Activated T-helper 2 cell treated with anti-CD3 and anti-CD28 coated beads, Interferon-gamma antibody, Interleukin-2, Interleukin-4, amounts not matched to agents 10 μg/mL and 5 μg/mL and 100 μg/mL, durations not matched to agents 14 hours and 24 hours and 36 hours (primary cell): ENCODE measurements around the gene HMSD. TPM values are rescaled to one million over a fixed set of nuclear protein-coding genes. Genes with fewer than 3 reads are reported as not detected.
A peak's percentile ranks its signal among the peaks of the same experiment; 100 is the strongest.
"Not testable (repeated sequence)": the region's sequence is repeated elsewhere in the genome, so short reads cannot be mapped to it uniquely, and the experiment has no call there.

Experiments
- DNase-seq: peaks from one replicate; pipeline ENCODE4 v3.0.0; 2021; ENCODE audit warnings: low spot score
- H3K27ac Mint-ChIP-seq: one replicate; pipeline ENCODE4 v1.8.0; 2021; ENCODE audit warnings: mixed read lengths
- H3K27me3 Mint-ChIP-seq: one replicate; pipeline ENCODE4 v1.8.0; 2021; ENCODE audit warnings: low read depth, mixed read lengths
- H3K36me3 Mint-ChIP-seq: one replicate; pipeline ENCODE4 v1.8.0; 2021; ENCODE audit warnings: low read depth, mixed read lengths
- H3K4me1 Mint-ChIP-seq: one replicate; pipeline ENCODE4 v1.8.0; 2021; ENCODE audit warnings: low read depth, mixed read lengths
- H3K4me3 Mint-ChIP-seq: one replicate; pipeline ENCODE4 v1.8.0; 2021; ENCODE audit warnings: low read depth, mild to moderate bottlenecking, moderate library complexity, mixed read lengths
- H3K9me3 Mint-ChIP-seq: one replicate; pipeline ENCODE4 v1.8.0; 2021; ENCODE audit warnings: mixed read lengths
- intact Hi-C: fragments of 100-400 bp; cut with micrococcal nuclease; formaldehyde crosslinking; loops from one replicate; pipeline ENCODE4 v1.15.1; 2023
- total RNA-seq: library from RNA; stranded (reverse); gene quantifications from 2 replicates; pipeline ENCODE4 v1.2.3, GENCODE V29; 2022

HMSD gene, protein sequence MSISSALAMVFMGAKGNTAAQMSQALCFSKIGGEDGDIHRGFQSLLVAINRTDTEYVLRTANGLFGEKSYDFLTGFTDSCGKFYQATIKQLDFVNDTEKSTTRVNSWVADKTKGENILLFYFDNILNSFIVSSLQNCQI
- total RNA-seq: 9.1 and 14.9 TPM in 2 replicates

DNA sequence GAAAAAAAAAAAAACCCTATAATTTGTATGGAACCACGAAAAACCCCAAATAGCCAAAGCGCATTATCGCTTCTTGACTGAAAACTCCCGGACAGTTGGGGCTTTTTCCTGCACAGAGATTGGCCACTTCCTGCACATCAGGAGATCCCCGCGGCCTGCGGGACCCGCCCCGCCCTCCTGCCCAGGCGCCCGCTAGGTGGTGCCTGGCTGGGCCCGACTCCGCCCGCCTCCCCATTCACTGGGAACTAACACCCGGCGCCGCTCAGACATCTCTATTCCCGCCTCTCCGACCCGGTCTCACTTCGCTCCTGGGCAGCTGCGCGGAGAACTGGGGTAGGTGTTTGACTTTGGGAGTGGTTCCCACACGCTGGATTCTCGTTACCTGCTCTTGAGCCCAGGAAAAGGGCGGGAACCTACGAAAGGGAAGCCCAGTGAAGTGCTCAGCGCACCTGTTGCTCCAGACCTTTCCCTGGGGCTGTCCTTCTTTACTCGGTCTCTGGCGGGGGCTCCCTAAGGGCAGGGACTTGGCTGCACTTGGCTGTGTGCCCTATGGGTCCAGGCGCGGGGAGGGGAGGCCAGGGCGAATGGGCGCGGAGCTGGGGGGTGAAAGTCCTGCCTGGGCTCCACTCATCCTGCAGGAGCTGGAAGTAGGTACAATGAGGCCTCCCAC, at the start of gene HMSD:
TSS of gene HMSD (plus strand) at position 234 of the 670 bp plus-strand sequence. CDS start 4,155 bp downstream, outside the sequence.
- H3K4me3 Mint-ChIP-seq: peak within 1 kb of the TSS; percentile 77
- intact Hi-C loops: loop anchor here (1.0 kb wide), 1 partner anchor 13 kb away; no protein-coding TSS in a partner anchor
- peaks cover 6% of the 10 kb centered on the region for H3K9me3 Mint-ChIP-seq
- peak within 1 kb of the TSS; percentile 67 for H3K27ac Mint-ChIP-seq
- peaks cover 38% of the 10 kb centered on the region for H3K4me1 Mint-ChIP-seq
- H3K36me3 Mint-ChIP-seq: peaks cover 10% of the 10 kb centered on the region
- peak; percentile 52 for DNase-seq
- peaks cover 2% of the 10 kb centered on the region for H3K27me3 Mint-ChIP-seq

DNA sequence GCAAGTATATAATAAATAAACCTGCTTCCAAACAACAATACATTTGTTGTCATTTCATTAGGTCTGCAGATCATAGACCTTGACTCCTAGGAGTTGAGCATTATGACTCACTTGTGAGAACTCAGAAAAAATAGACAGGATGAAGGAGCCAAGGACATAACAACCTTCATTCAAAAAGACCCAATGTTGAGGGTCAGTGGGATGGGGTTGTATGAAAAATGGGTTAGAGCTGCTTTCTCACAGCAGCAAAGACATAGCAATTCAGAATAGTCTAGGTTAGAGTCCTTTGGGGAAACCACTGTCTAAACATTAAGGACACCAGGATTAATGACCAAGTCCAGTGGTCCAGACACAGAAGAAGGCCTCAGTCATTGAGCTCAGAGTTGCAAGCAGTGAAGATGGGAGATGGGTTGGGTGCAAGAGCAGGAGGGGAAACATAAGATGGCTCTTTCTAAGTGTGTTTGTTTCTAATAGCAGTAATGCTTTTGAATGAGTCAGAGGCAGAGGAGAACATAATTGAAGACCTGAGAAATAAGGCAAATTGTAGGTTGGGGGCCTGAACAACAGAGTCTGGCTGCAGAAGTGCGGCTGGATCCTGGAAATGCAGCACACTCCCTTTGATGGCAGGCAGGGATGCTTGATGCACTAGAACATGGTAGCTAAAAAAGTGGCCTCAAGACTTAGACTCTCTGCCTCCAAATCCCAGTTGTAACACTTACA, 45.1 kb upstream of the HMSD start:
- Mint-ChIP-seq H3K4me1 (no peaks in the 10 kb centered on the region), H3K27me3 (peaks cover 13% of the 10 kb centered on the region), H3K4me3 (no peak overlapping the region)

DNA sequence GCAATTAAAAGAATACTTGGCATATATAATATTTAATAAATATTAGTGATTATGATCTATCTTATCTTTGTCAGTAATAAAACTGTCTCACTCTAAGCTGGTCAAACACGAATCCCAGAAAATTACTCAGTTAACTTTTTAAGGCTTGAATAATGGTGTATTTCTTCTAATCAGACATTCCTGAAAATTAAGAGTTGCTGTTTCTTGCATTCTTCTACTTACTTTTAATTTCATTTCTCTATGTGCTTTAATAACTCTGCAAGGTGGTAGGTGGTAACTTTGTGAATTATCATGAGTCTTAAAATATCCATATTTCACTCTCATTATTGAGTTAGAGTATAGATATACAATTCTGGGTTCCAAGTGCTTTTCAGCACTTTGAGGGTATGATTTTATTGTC, 44.4 kb upstream of the HMSD start:
- peaks cover 12% of the 10 kb centered on the region for H3K27me3 Mint-ChIP-seq
- no peaks in the 10 kb centered on the region for H3K36me3 Mint-ChIP-seq
- no peaks in the 10 kb centered on the region for H3K4me1 Mint-ChIP-seq
- H3K27ac Mint-ChIP-seq: no peak overlapping the region
- H3K9me3 Mint-ChIP-seq: no peaks in the 10 kb centered on the region
- no peak overlapping the region for H3K4me3 Mint-ChIP-seq
- intact Hi-C loops: no loop called here
- no peak for DNase-seq

More for the DNA sequence above, 45.1 kb upstream of the HMSD start:
- intact Hi-C loops: no loop called here
- no peaks in the 10 kb centered on the region for H3K9me3 Mint-ChIP-seq
- no peak for DNase-seq
- no peaks in the 10 kb centered on the region for H3K36me3 Mint-ChIP-seq
- H3K27ac Mint-ChIP-seq: no peak overlapping the region

DNA sequence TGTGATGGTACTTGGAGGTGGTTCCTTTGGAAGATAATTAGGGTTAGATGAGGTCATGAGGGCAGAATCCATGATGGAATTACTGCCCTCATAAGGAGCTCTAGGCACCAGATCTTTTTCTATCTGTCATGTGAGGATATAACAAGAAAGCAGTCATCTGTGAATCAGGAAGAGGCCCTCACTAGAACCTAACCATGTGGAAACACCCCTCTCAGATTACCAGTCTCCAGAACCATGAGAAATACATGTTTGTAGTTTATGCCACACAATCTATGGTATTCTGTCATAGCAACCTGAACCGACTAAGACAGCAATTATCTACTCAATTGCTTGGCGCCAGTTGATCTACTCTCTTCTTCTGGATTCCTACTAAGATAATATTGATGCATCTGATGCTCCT, 43.7 kb upstream of the HMSD start:
- no peaks in the 10 kb centered on the region for H3K36me3 Mint-ChIP-seq
- intact Hi-C loops: no loop called here
- H3K4me3 Mint-ChIP-seq: no peak overlapping the region
- no peak overlapping the region for H3K27ac Mint-ChIP-seq
- H3K4me1 Mint-ChIP-seq: no peaks in the 10 kb centered on the region
- H3K27me3 Mint-ChIP-seq: peaks cover 10% of the 10 kb centered on the region
- H3K9me3 Mint-ChIP-seq: no peaks in the 10 kb centered on the region
- no peak for DNase-seq

DNA sequence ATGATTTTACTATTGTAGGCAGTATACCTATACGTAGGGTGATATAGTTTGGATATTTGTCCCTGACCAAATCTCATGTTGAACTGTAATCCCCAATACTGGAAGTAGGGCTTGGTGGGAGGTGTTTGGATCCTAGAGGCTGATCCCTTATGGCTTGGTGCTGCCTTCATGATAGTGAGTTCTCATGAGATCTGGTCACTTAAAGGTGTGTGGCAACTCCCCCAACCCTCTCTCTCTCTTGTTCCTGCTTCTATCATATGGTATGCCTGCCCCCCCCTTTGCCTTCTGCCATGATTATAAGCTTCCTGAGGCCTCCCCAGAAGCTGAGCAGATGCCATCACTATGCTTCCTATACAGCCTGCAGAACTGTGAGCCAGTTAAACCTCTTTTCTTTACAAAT, 43.0 kb upstream of the HMSD start:
- no peak for DNase-seq
- Mint-ChIP-seq H3K4me1 (no peaks in the 10 kb centered on the region), H3K27ac (no peak overlapping the region), H3K4me3 (no peak overlapping the region), H3K36me3 (no peaks in the 10 kb centered on the region), H3K9me3 (no peaks in the 10 kb centered on the region), H3K27me3 (peaks cover 8% of the 10 kb centered on the region)
- intact Hi-C loops: no loop called here

DNA sequence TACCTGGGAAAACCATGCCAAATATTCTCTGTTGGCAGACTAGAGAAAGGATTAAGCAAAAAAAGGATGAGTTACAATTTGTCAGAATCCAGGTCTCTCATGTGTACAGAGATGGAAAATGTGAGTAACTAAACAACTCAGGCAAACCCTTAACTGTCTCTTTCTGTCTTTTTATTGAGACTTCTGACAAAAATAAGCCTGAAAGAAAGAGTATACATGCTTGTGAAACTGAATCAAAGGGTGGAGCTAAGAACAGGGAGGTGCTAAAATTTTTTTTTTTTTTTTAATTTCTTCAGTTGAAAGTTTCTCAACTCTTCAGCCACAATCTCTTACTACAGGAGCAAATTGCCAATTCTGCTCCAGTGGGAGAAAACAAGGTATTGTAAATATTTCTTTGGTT, 41.4 kb upstream of the HMSD start, which contains the start of gene SERPINB10:
TSS of gene SERPINB10 (plus strand) at position 295 of the 400 bp plus-strand sequence. CDS start 7,553 bp downstream, outside the sequence.
- peaks cover 10% of the 10 kb centered on the region for H3K27me3 Mint-ChIP-seq
- H3K36me3 Mint-ChIP-seq: no peaks in the 10 kb centered on the region

DNA sequence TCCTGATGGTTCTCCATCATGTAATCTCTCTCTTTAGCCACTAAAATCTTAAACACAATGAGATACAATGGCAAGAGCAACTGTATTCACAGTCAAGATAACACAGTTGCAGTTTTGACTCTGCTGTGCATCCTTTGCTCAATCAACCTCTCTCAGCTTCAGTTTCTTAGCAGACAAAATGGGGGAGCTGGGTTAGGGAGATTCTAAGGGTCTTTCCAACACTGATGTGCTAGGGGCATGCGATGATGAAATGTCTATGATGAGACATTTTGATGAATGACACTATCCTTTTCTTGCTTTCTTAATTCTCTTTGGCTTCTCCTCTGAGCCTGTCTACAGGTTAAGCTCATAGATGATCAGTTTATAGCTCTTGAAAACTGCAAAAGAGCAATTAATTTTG, 40.2 kb upstream of the HMSD start:
- no peak overlapping the region for H3K4me3 Mint-ChIP-seq
- DNase-seq: no peak
- intact Hi-C loops: no loop called here
- H3K36me3 Mint-ChIP-seq: no peaks in the 10 kb centered on the region
- H3K27me3 Mint-ChIP-seq: peaks cover 18% of the 10 kb centered on the region
- no peaks in the 10 kb centered on the region for H3K9me3 Mint-ChIP-seq
- H3K27ac Mint-ChIP-seq: no peak overlapping the region
- no peaks in the 10 kb centered on the region for H3K4me1 Mint-ChIP-seq

More for the DNA sequence above, 41.4 kb upstream of the HMSD start, which contains the start of gene SERPINB10:
- H3K9me3 Mint-ChIP-seq: no peaks in the 10 kb centered on the region
- H3K27ac Mint-ChIP-seq: no peak within 1 kb of the TSS
- H3K4me1 Mint-ChIP-seq: no peaks in the 10 kb centered on the region
- H3K4me3 Mint-ChIP-seq: no peak within 1 kb of the TSS
- intact Hi-C loops: no loop called here
- no peak for DNase-seq

DNA sequence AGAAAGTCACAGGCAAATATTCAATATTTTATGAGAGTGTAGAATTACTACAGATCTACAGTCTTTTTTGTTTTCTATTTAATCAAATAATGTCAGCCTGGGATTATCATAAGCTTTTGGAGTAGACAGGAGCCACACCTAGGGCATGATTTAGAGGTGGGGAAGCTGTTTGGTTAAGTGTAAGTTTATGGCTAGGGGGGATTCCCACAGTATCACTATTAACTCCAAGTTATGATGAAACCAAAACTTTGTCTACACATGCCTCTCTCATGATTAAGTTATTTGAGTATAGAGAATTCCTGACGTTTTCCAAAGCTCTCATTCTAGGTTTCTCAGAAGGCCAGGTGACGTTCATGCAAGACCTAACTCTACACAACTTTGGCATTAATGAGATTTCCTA, 39.2 kb upstream of the HMSD start:
- no peak for DNase-seq
- Mint-ChIP-seq H3K4me3 (no peak overlapping the region), H3K36me3 (no peaks in the 10 kb centered on the region), H3K27me3 (peaks cover 15% of the 10 kb centered on the region), H3K4me1 (no peaks in the 10 kb centered on the region), H3K27ac (no peak overlapping the region), H3K9me3 (no peaks in the 10 kb centered on the region)
- intact Hi-C loops: no loop called here

DNA sequence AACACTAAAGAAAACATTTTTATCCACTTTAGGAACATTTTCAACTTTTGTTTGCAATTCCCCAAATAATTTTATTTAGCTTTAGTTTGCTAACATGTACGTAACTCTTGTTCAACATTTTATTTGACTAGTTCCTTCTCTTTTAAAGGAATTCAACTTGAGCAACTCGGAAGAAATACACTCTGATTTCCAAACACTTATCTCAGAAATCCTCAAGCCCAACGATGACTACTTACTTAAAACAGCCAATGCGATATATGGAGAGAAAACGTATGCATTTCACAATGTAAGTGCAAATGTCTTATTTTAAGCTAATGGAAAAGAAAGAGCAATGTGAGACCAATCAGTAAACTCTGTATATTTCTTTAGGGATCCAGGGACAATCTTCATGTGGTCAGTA, 31.3 kb upstream of the HMSD start:
- Mint-ChIP-seq H3K4me3 (no peak overlapping the region), H3K27me3 (peaks cover 19% of the 10 kb centered on the region), H3K36me3 (no peaks in the 10 kb centered on the region), H3K4me1 (no peaks in the 10 kb centered on the region), H3K9me3 (no peaks in the 10 kb centered on the region), H3K27ac (no peak overlapping the region)
- DNase-seq: no peak
- intact Hi-C loops: no loop called here

DNA sequence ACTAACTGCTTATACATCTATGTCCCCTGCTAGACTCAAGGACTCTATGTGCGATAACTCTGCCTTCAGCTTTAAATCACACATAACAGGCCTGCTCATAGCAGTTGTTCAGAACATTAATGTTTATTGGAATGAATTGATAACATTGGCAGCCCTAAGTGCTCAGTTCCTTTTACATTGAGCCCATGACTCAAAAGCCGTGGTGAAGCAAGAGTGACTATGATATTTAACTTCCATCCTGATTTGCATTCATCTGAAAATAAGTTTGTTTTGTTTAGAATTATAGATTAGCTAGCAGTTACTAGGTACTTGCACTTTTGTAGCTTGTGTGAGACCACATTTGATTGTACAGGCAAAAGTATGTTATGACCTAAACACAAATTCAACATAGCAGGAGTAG, 27.1 kb upstream of the HMSD start:
- H3K4me3 Mint-ChIP-seq: no peak overlapping the region
- H3K27ac Mint-ChIP-seq: no peak overlapping the region
- no peaks in the 10 kb centered on the region for H3K9me3 Mint-ChIP-seq
- peaks cover 3% of the 10 kb centered on the region for H3K4me1 Mint-ChIP-seq
- no peak for DNase-seq
- H3K27me3 Mint-ChIP-seq: peaks cover 21% of the 10 kb centered on the region
- intact Hi-C loops: no loop called here
- no peaks in the 10 kb centered on the region for H3K36me3 Mint-ChIP-seq

DNA sequence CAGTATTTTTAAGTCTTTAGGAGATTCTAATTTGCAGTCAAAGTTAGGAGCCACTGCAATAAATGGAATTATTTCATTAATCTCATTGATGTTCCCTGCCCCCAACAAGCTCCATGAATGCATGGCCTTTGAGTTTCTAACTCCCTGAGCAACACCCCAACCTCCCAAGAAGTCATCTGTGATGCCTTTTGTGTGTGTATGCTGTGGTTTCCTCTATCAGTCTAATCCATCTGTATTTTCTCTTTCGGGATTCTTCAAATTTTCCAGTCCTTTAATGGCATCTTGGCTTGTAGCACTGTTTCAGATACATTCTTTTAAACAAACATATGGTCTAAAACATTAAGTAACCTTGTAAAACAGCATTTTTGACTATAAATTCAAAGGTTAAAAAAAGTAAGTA, 24.6 kb upstream of the HMSD start:
- DNase-seq: no peak
- Mint-ChIP-seq H3K9me3 (no peaks in the 10 kb centered on the region), H3K27me3 (peaks cover 23% of the 10 kb centered on the region), H3K4me1 (peaks cover 5% of the 10 kb centered on the region), H3K36me3 (no peaks in the 10 kb centered on the region), H3K27ac (no peak overlapping the region), H3K4me3 (no peak overlapping the region)
- intact Hi-C loops: no loop called here

DNA sequence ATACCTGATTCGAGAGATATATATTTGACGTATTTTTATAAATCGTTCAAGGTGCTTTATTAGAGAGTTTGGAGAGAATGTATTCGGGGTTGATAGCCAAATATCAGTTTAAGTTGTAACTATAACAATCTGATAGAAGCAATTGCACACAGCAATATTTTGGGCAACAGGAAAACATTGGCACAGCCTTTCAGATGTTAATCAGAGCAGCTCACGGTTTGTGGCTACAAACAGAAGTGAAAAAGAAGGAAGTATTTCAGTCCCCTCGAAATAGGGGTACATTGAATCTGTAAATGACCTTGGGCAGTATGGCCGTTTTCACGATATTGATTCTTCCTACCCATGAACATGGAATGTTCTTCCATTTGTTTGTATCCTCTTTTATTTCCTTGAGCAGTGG, 20.8 kb upstream of the HMSD start:
- H3K4me1 Mint-ChIP-seq: peaks cover 5% of the 10 kb centered on the region
- H3K4me3 Mint-ChIP-seq: no peak overlapping the region
- H3K27ac Mint-ChIP-seq: no peak overlapping the region
- intact Hi-C loops: no loop called here
- no peak for DNase-seq
- peaks cover 29% of the 10 kb centered on the region for H3K27me3 Mint-ChIP-seq
- H3K9me3 Mint-ChIP-seq: no peaks in the 10 kb centered on the region
- H3K36me3 Mint-ChIP-seq: no peaks in the 10 kb centered on the region

DNA sequence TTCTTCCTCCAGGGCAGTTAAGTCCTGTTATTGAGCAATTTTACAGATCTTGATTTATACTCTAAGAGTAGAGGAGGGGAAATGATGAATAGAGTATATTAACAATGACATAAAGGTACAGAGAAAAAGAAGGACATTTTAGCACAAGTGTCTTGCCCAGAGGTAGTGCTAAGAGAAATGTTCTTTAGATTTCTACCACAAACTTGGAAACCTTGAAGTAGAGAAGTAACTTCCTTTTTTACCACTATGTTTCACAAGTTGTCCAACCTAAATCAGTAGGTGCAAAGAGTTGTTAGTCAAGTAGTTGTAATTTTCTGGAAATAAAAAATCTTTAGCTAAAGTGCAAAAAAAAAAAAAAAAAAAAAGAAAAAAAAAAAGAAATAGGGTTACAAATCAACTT, 19.7 kb upstream of the HMSD start:
- H3K4me3 Mint-ChIP-seq, H3K9me3 Mint-ChIP-seq, intact Hi-C loops, DNase-seq, H3K4me1 Mint-ChIP-seq, H3K27ac Mint-ChIP-seq, H3K36me3 Mint-ChIP-seq: not testable (repeated sequence)
- H3K27me3 Mint-ChIP-seq: peaks cover 28% of the 10 kb centered on the region
